HepG2 (cell line): Measurements from ENCODE around the gene DCTN1. TPM values are rescaled to one million over a fixed set of nuclear protein-coding genes. Genes with fewer than 3 reads are reported as not detected.

Source experiments
- ATAD3A ChIP-seq: sonication (generic); formaldehyde crosslinking; IDR thresholded peaks from 2 replicates; pipeline ENCODE4 v1.4.0; 2020; ENCODE audit warnings: missing genetic modification reagents
- ATF1 ChIP-seq: IDR thresholded peaks from 2 replicates; pipeline ENCODE4 v1.6.1; 2016; ENCODE audit warnings: mild to moderate bottlenecking, control low read depth
- HES4 ChIP-seq: sonication (generic); formaldehyde crosslinking; IDR thresholded peaks from 2 replicates; pipeline ENCODE4 v1.9.0; 2021; ENCODE audit warnings: mild to moderate bottlenecking, missing genetic modification reagents, borderline replicate concordance
- HHEX ChIP-seq: IDR thresholded peaks from 2 replicates; pipeline ENCODE4 v1.6.1; 2016; ENCODE audit warnings: control low read depth
- MAFF ChIP-seq: IDR thresholded peaks from 2 replicates; pipeline ENCODE4 v1.6.1; 2011; ENCODE audit warnings: low read depth, low read length, improper control_type of control experiment
- NFKB2 ChIP-seq: sonication (generic); formaldehyde crosslinking; IDR thresholded peaks from 2 replicates; pipeline ENCODE4 v1.4.0; 2020; ENCODE audit warnings: missing genetic modification reagents, borderline replicate concordance
- POGZ ChIP-seq: sonication (generic); formaldehyde crosslinking; IDR thresholded peaks from 2 replicates; pipeline ENCODE4 v1.4.0; 2020; ENCODE audit warnings: mild to moderate bottlenecking, missing genetic modification reagents
- REPIN1 ChIP-seq: sonication (generic); formaldehyde crosslinking; IDR thresholded peaks from 2 replicates; pipeline ENCODE4 v1.8.0; 2022; ENCODE audit warnings: missing genetic modification reagents, low read depth, mild to moderate bottlenecking, borderline replicate concordance
- SALL2 ChIP-seq: sonication (generic); formaldehyde crosslinking; IDR thresholded peaks from 2 replicates; pipeline ENCODE4 v1.8.1; 2023; ENCODE audit warnings: mild to moderate bottlenecking, missing genetic modification reagents, inconsistent platforms
- SKI ChIP-seq: fragments of 450-650 bp; IDR thresholded peaks from one replicate; pipeline ENCODE4 v1.6.1; 2018; ENCODE audit warnings: mild to moderate bottlenecking; ENCODE audit not compliant: partially characterized antibody
- SRF ChIP-seq: IDR thresholded peaks from 2 replicates; pipeline ENCODE4 v1.6.1; 2011; ENCODE audit warnings: mild to moderate bottlenecking, low read depth, low read length, moderate library complexity
- TCF12 ChIP-seq, 2 experiments: fragments of 450-650 bp in 1 of 2; sonication (generic) in 1 of 2; formaldehyde crosslinking in 1 of 2; IDR thresholded peaks; 2 replicates each; pipeline versions ENCODE4 v1.6.1 to v1.8.0; 2017 to 2022; ENCODE audit warnings: antibody characterized with exemption in 1 of 2, mild to moderate bottlenecking in 1 of 2, missing genetic modification reagents in 1 of 2, moderate library complexity in 1 of 2
- YEATS4 ChIP-seq: sonication (generic); formaldehyde crosslinking; IDR thresholded peaks from 2 replicates; pipeline ENCODE4 v1.4.0; 2020; ENCODE audit warnings: missing genetic modification reagents, borderline replicate concordance
- ZFP1 ChIP-seq: IDR thresholded peaks from 2 replicates; pipeline ENCODE4 v1.6.1; 2016
- ZNF143 ChIP-seq: sonication (generic); formaldehyde crosslinking; IDR thresholded peaks from 2 replicates; pipeline ENCODE4 v1.4.0; 2020; ENCODE audit warnings: missing genetic modification reagents
- ZNF3 ChIP-seq: IDR thresholded peaks from 2 replicates; pipeline ENCODE4 v1.7.0; 2017; ENCODE audit warnings: inconsistent platforms
- ZNF431 ChIP-seq: sonication (generic); formaldehyde crosslinking; IDR thresholded peaks from 2 replicates; pipeline ENCODE4 v1.9.0; 2022; ENCODE audit warnings: missing genetic modification reagents, low read depth, mild to moderate bottlenecking, borderline replicate concordance
- ZNF496 ChIP-seq: sonication (generic); formaldehyde crosslinking; IDR thresholded peaks from 2 replicates; pipeline ENCODE4 v1.8.1; 2023; ENCODE audit warnings: mild to moderate bottlenecking, moderate library complexity, missing genetic modification reagents; ENCODE audit not compliant: insufficient replicate concordance
- ZNF530 ChIP-seq: sonication (generic); formaldehyde crosslinking; IDR thresholded peaks from 2 replicates; pipeline ENCODE4 v1.5.0; 2020; ENCODE audit warnings: low read depth, mild to moderate bottlenecking, missing genetic modification reagents
- ZNF597 ChIP-seq: sonication (generic); formaldehyde crosslinking; IDR thresholded peaks from 2 replicates; pipeline ENCODE4 v1.5.0; 2020; ENCODE audit warnings: missing genetic modification reagents
- ZNF724P ChIP-seq: sonication (generic); formaldehyde crosslinking; IDR thresholded peaks from 2 replicates; pipeline ENCODE4 v1.8.0; 2022; ENCODE audit warnings: missing genetic modification reagents, borderline replicate concordance
- ZSCAN21 ChIP-seq: sonication (generic); formaldehyde crosslinking; IDR thresholded peaks from 2 replicates; pipeline ENCODE4 v1.8.0; 2022; ENCODE audit warnings: mild to moderate bottlenecking, missing genetic modification reagents, moderate library complexity, borderline replicate concordance
- polyA plus RNA-seq, 8 experiments: library from polyadenylated mRNA; depleted of rRNA in 3 of 8; stranded (reverse) in 7 of 8; unstranded in 1 of 8; fragments of >200 nt; fragmentation: Illumina TruSeq in 4 of 8; extraction: Trizol in 4 of 8; gene quantifications; 2 replicates each; pipeline versions ENCODE4 v1.2.1 to v1.2.3, GENCODE V29; 2011 to 2016; ENCODE audit warnings: low read depth in 4 of 8, missing spikeins in 1 of 8, mixed read lengths in 1 of 8; ENCODE audit not compliant: insufficient read depth in 1 of 8
- total RNA-seq, 5 experiments: library from RNA; depleted of rRNA; stranded (reverse); fragments of >200 nt; fragmentation: Illumina TruSeq; extraction: Trizol; gene quantifications; 2 replicates each; pipeline ENCODE4 v1.2.3, GENCODE V29; 2016; ENCODE audit warnings: low read depth in 1 of 5
- TF ChIP-seq, protein P1 (sequence below), 2 experiments: sonication (generic) in 1 of 2; formaldehyde crosslinking in 1 of 2; IDR thresholded peaks; 2 replicates each; pipeline versions ENCODE4 v1.5.1 to v1.6.1; 2011 to 2020; ENCODE audit warnings: borderline replicate concordance in 1 of 2, low read depth in 1 of 2, low read length in 1 of 2, mild to moderate bottlenecking in 1 of 2, missing genetic modification reagents in 1 of 2, moderate library complexity in 1 of 2
- TF ChIP-seq, protein P2 (sequence below): sonication (generic); formaldehyde crosslinking; IDR thresholded peaks from 2 replicates; pipeline ENCODE4 v1.4.0; 2020; ENCODE audit warnings: low read depth, mild to moderate bottlenecking, missing genetic modification reagents
- TF ChIP-seq, protein P3 (sequence below): sonication (generic); formaldehyde crosslinking; IDR thresholded peaks from 2 replicates; pipeline ENCODE4 v1.5.1; 2020; ENCODE audit warnings: missing genetic modification reagents, mild to moderate bottlenecking, borderline replicate concordance

DCTN1 gene
- total and polyA plus RNA-seq, 2 of the 13 experiments (the other 11 are each of a cell fraction or from before 2014, with no cell fraction given) = 73.2 to 122 TPM

DNA sequence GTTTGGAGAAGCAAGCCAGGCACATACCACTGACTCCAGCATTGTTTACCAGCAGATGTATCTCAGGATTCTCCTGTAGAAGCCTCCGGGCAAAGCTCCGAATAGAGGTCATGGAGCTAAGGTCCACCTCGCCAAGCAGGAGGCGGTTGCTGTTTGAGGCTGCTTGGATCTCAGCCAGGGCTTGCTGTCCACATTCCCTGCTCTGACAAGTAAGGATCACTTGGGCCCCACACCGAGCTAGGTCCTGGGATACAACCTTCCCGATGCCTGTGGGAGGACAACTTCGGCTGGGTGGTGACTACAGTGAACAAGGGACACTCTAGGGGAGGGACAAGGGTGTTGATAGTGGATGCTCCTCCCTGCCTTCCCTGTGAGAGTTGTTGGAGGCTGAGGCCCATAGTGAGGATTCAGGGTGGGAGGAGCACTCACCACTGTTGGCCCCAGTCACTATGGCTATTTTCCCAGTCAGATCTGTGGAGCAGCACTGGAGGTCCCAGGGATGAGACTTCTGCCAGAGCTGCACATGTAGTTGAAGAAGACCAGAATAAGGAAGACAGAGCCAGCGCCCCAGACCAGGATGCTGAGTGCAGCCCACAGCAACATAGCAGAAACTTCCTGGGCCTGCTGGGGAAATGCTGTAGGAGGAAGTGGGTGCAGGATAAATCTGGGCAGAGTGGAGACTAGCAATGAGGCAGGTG, 33.0 kb upstream of the DCTN1 start (continued):
- TF ChIP-seq, protein P1, sequence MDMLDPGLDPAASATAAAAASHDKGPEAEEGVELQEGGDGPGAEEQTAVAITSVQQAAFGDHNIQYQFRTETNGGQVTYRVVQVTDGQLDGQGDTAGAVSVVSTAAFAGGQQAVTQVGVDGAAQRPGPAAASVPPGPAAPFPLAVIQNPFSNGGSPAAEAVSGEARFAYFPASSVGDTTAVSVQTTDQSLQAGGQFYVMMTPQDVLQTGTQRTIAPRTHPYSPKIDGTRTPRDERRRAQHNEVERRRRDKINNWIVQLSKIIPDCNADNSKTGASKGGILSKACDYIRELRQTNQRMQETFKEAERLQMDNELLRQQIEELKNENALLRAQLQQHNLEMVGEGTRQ (IDR thresholded peaks at IDR 0.05; ENCODE audit: low read depth, low read length) = no peak
- TF ChIP-seq, protein P1 (CRISPR knock-in tag; IDR thresholded peaks at IDR 0.05; ENCODE audit: borderline replicate concordance) = no peak
- TF ChIP-seq, protein P2, sequence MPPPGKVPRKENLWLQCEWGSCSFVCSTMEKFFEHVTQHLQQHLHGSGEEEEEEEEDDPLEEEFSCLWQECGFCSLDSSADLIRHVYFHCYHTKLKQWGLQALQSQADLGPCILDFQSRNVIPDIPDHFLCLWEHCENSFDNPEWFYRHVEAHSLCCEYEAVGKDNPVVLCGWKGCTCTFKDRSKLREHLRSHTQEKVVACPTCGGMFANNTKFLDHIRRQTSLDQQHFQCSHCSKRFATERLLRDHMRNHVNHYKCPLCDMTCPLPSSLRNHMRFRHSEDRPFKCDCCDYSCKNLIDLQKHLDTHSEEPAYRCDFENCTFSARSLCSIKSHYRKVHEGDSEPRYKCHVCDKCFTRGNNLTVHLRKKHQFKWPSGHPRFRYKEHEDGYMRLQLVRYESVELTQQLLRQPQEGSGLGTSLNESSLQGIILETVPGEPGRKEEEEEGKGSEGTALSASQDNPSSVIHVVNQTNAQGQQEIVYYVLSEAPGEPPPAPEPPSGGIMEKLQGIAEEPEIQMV (CRISPR knock-in tag) = no peak
- TF ChIP-seq ATF1 (no peak), NFKB2 (no peak), ZNF724P (CRISPR knock-in tag) (no peak), TCF12 (IDR thresholded peaks at IDR 0.05) (no peak), TCF12 (CRISPR knock-in tag; IDR thresholded peaks at IDR 0.05) (no peak), ATAD3A (CRISPR knock-in tag) (no peak), YEATS4 (no peak), ZNF431 (CRISPR knock-in tag) (no peak), REPIN1 (CRISPR knock-in tag) (no peak), ZNF597 (CRISPR knock-in tag) (no peak), SRF (no peak), SKI (no peak), HHEX (no peak), MAFF (no peak), SALL2 (CRISPR knock-in tag) (no peak), ZNF143 (CRISPR knock-in tag) (no peak), ZFP1 (CRISPR knock-in tag) (no peak), ZSCAN21 (CRISPR knock-in tag) (no peak; the same call in 1 of the 2 replicates), ZNF530 (CRISPR knock-in tag) (no peak), ZNF3 (no peak), HES4 (CRISPR knock-in tag) (0 out of 2 replicates have a peak, but pooled peaks have one; percentile 55), POGZ (CRISPR knock-in tag) (no peak), ZNF496 (CRISPR knock-in tag) (no peak)
- TF ChIP-seq, protein P3, sequence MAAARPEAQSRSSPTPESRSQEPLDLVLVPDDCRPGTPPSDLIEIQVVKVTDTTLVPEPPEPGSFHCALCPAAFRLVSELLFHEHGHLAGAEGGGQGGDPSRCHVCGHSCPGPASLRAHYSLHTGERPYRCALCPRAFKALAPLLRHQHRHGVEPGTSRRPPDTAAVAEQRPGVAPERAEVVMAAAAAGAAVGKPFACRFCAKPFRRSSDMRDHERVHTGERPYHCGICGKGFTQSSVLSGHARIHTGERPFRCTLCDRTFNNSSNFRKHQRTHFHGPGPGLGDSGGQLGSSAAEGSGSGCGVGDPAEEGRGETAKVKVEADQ (CRISPR knock-in tag) = 0 out of 2 replicates have a peak, but pooled peaks have one; percentile 32
